GM18858 (cell line): ENCODE measurements around the gene ZNF239.
"Not testable (repeated sequence)": the region's sequence is repeated elsewhere in the genome, so short reads cannot be mapped to it uniquely, and the experiment has no call there.

Experiments
- ATAC-seq: cut with Tn5 transposase; IDR thresholded peaks from one replicate; pipeline ENCODE4 v1.9.1; 2021; ENCODE audit not compliant: unreplicated experiment

The ZNF239 gene

GRCh38 chr10:43584051-43584450 lies 9.6 kb upstream of the ZNF239 start:
- no peak for ATAC-seq

- no peak for ATAC-seq
Measured at GRCh38 chr10:43576580-43576979, 2.2 kb upstream of the ZNF239 start.

GRCh38 chr10:43576062-43576461 lies 1.6 kb upstream of the ZNF239 start:
- no peak for ATAC-seq

- ATAC-seq: no peak
Measured at GRCh38 chr10:43574906-43575305, 490 bp upstream of the ZNF239 start.

GRCh38 chr10:43573250-43574000 lies 991 bp downstream of the ZNF239 start:
- ATAC-seq: no peak

- no peak for ATAC-seq
Measured at GRCh38 chr10:43570971-43571370, 3.4 kb downstream of the ZNF239 start.

GRCh38 chr10:43569681-43570080 lies 4.7 kb downstream of the ZNF239 start:
- ATAC-seq: no peak

GRCh38 chr10:43557214-43557613 lies 17.2 kb downstream of the ZNF239 start:
- ATAC-seq: no peak

GRCh38 chr10:43543746-43544145 lies 30.7 kb downstream of the ZNF239 start:
- not testable (repeated sequence) for ATAC-seq

- ATAC-seq: no peak
Measured at GRCh38 chr10:43524434-43525247, 49.8 kb downstream of the ZNF239 start.
